Nephron (organoid): ENCODE data around the gene IDE.

ENCODE experiments used
- H3K27ac Mint-ChIP-seq, 3 experiments: 2 replicates each; pipeline ENCODE4 v1.8.0; 2020; ENCODE audit warnings: mixed read lengths in 3 of 3, mild to moderate bottlenecking in 2 of 3, moderate library complexity in 1 of 3
- H3K27me3 Mint-ChIP-seq: 2 replicates; pipeline ENCODE4 v1.8.0; 2021; ENCODE audit warnings: low read depth, mild to moderate bottlenecking, moderate library complexity, mixed read lengths
- H3K36me3 Mint-ChIP-seq: 2 replicates; pipeline ENCODE4 v1.8.0; 2020; ENCODE audit warnings: low read depth, mixed read lengths
- H3K4me1 Mint-ChIP-seq: 2 replicates; pipeline ENCODE4 v1.8.0; 2020; ENCODE audit warnings: mixed read lengths
- H3K4me3 Mint-ChIP-seq, 3 experiments: 2 replicates each; pipeline ENCODE4 v1.8.0; 2020; ENCODE audit warnings: mild to moderate bottlenecking in 3 of 3, mixed read lengths in 3 of 3, moderate library complexity in 2 of 3
- H3K9me3 Mint-ChIP-seq: 2 replicates; pipeline ENCODE4 v1.8.0; 2020; ENCODE audit warnings: mixed read lengths
- CTCF ChIP-seq, 3 experiments: fragments of 200-600 bp; sonication (generic); IDR thresholded peaks; one replicate each; pipeline ENCODE4 v1.5.0; 2021; ENCODE audit warnings: antibody characterized with exemption in 3 of 3; ENCODE audit not compliant: unreplicated experiment in 3 of 3

IDE gene

GRCh38 chr10:92538231-92538958 is 35.5 kb downstream of the IDE start:
- Mint-ChIP-seq H3K27ac (no peak overlapping the region), H3K4me1 (no peaks in the 10 kb centered on the region), H3K9me3 (no peaks in the 10 kb centered on the region), H3K36me3 (peaks cover 16% of the 10 kb centered on the region), H3K4me3 (no peak overlapping the region), H3K27me3 (no peaks in the 10 kb centered on the region)
- TF ChIP-seq CTCF (IDR thresholded peaks at IDR 0.05; ENCODE audit: unreplicated experiment in 3 of 3), result no peak

GRCh38 chr10:92530891-92531535 is 42.9 kb downstream of the IDE start:
- H3K4me1 Mint-ChIP-seq, result no peaks in the 10 kb centered on the region
- TF ChIP-seq CTCF (IDR thresholded peaks at IDR 0.05; ENCODE audit: unreplicated experiment in 3 of 3), result no peak
- no peaks in the 10 kb centered on the region for H3K27me3 Mint-ChIP-seq
- H3K4me3 Mint-ChIP-seq, result no peak overlapping the region
- H3K9me3 Mint-ChIP-seq, result no peaks in the 10 kb centered on the region
- no peak overlapping the region for H3K27ac Mint-ChIP-seq
- H3K36me3 Mint-ChIP-seq, result peaks cover 34% of the 10 kb centered on the region

GRCh38 chr10:92530421-92530820 is 43.5 kb downstream of the IDE start:
- TF ChIP-seq CTCF (IDR thresholded peaks at IDR 0.05; ENCODE audit: unreplicated experiment in 3 of 3), result no peak
- Mint-ChIP-seq H3K4me3 (no peak overlapping the region), H3K27me3 (no peaks in the 10 kb centered on the region), H3K36me3 (peaks cover 35% of the 10 kb centered on the region), H3K27ac (no peak overlapping the region), H3K9me3 (no peaks in the 10 kb centered on the region), H3K4me1 (no peaks in the 10 kb centered on the region)

GRCh38 chr10:92527716-92528115 is 46.2 kb downstream of the IDE start:
- Mint-ChIP-seq H3K4me1 (no peaks in the 10 kb centered on the region), H3K36me3 (peaks cover 30% of the 10 kb centered on the region), H3K27ac (no peak overlapping the region)

GRCh38 chr10:92523639-92524038 is 50.3 kb downstream of the IDE start:
- peaks cover 20% of the 10 kb centered on the region for H3K36me3 Mint-ChIP-seq
- no peaks in the 10 kb centered on the region for H3K27me3 Mint-ChIP-seq
- no peaks in the 10 kb centered on the region for H3K4me1 Mint-ChIP-seq
- TF ChIP-seq CTCF (IDR thresholded peaks at IDR 0.05; ENCODE audit: unreplicated experiment in 3 of 3), result no peak
- H3K9me3 Mint-ChIP-seq, result no peaks in the 10 kb centered on the region
- H3K4me3 Mint-ChIP-seq, result no peak overlapping the region
- H3K27ac Mint-ChIP-seq, result no peak overlapping the region

More at GRCh38 chr10:92527716-92528115, 46.2 kb downstream of the IDE start:
- Mint-ChIP-seq H3K27me3 (no peaks in the 10 kb centered on the region), H3K4me3 (no peak overlapping the region), H3K9me3 (no peaks in the 10 kb centered on the region)
- no peak for TF ChIP-seq CTCF (IDR thresholded peaks at IDR 0.05; ENCODE audit: unreplicated experiment in 3 of 3)
